Esophagus squamous epithelium (tissue), 5 donors: ENCODE data around the gene SH3RF2. TPM values are rescaled to one million over a fixed set of nuclear protein-coding genes. Genes with fewer than 3 reads are reported as not detected.

Experiments
- DNase-seq: peaks from one replicate; lab custom pipeline; 2025; lab: John Stamatoyannopoulos, UW
- H3K27ac ChIP-seq, 4 donors: fragments of 200-600 bp; sonication (generic); one replicate each; pipeline ENCODE4 v1.5.1; 2016 to 2019; ENCODE audit warnings: mild to moderate bottlenecking in 1 of 4
- H3K27me3 ChIP-seq, 4 donors: fragments of 200-600 bp; sonication (generic); 1 replicate in 3 of 4; 2 replicates in 1 of 4; pipeline versions ENCODE4 v1.5.1 to v1.6.0; 2017 to 2021; ENCODE audit warnings: antibody characterized with exemption in 1 of 4
- H3K36me3 ChIP-seq, 3 donors: fragments of 200-600 bp; sonication (generic); one replicate each; pipeline ENCODE4 v1.5.1; 2016 to 2019
- H3K4me1 ChIP-seq, 3 donors: fragments of 200-600 bp; sonication (generic); one replicate each; pipeline ENCODE4 v1.5.1; 2017 to 2019
- H3K4me3 ChIP-seq, 4 donors: fragments of 200-600 bp; sonication (generic); 1 replicate in 3 of 4; 2 replicates in 1 of 4; pipeline ENCODE4 v1.5.1; 2016 to 2019; ENCODE audit warnings: mild to moderate bottlenecking in 2 of 4, moderate library complexity in 1 of 4
- H3K9me3 ChIP-seq, 3 donors: fragments of 200-600 bp; sonication (generic); one replicate each; pipeline ENCODE4 v1.5.1; 2016 to 2019
- POLR2A ChIP-seq, 4 donors: fragments of 450-650 bp; IDR thresholded peaks; one replicate each; pipeline ENCODE4 v1.6.1; 2017; ENCODE audit warnings: antibody characterized with exemption in 4 of 4, mild to moderate bottlenecking in 4 of 4, moderate library complexity in 3 of 4
- WGBS, 2 donors: methylation state at CpG; one replicate each; pipeline ENCODE4 v1.1.5; 2018; 5-methylcytosine and 5-hydroxymethylcytosine counted together
- intact Hi-C: fragments of 100-400 bp; cut with DNase I; formaldehyde crosslinking; loops from one replicate; pipeline ENCODE4 v1.15.0; 2022
- total RNA-seq, 4 donors: library from RNA; depleted of rRNA; stranded (reverse); fragments of >200 nt; gene quantifications; one replicate each; pipeline ENCODE4 v1.1.0, GENCODE V29; 2016
- TF ChIP-seq, protein P1 (sequence below), 6 experiments: fragments of 450-650 bp in 4 of 6; fragments of 200-600 bp in 2 of 6; sonication (generic) in 2 of 6; IDR thresholded peaks; one replicate each; pipeline ENCODE4 v1.5.1; 2016 to 2019; ENCODE audit warnings: antibody characterized with exemption in 6 of 6, mild to moderate bottlenecking in 4 of 6, moderate library complexity in 4 of 6
- donor health status: DM: yes; HTN: yes; CAD: no.

SH3RF2 gene
- total RNA-seq, 4 donors from 2014 or later: 33.4 to 63.1 (median 59.1) TPM

DNA sequence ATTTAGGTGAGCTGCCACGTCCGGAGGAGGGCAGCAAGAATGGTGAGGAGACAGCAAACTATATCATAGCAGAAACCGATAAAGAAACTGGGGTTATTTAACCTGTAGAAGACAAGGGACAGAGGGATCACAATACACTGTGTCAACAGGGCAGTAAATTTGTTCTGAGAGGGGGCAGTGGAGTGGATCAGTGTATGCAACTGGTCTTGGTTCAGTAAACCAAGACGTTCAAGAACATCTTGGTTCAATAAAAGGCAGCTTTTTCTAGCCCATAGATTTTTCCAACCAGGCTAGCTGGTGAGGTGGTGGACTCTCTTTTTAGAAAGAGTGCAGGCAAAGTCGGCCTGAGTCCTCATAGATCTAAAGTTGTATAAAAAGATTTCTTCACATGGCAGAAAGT is 113.7 kb downstream of the SH3RF2 start:
- 75 to 83% methylated on average over 3 to 5 of the region's 5 CpGs for WGBS, 2 donors
- DNase-seq: no peak
- H3K36me3 ChIP-seq: peaks cover 0 to 65% (median 0%) of the 10 kb centered on the region in 3 donors
- no peak overlapping the region for H3K4me3 ChIP-seq
- no peaks in the 10 kb centered on the region for H3K9me3 ChIP-seq
- peaks cover 0 to 16% (median 3%) of the 10 kb centered on the region in 3 donors for H3K4me1 ChIP-seq
- no peak overlapping the region for H3K27ac ChIP-seq
- no peaks in the 10 kb centered on the region for H3K27me3 ChIP-seq
- intact Hi-C loops: no loop called here
- no peak for TF ChIP-seq POLR2A (IDR thresholded peaks at IDR 0.05)
- TF ChIP-seq, protein P1, sequence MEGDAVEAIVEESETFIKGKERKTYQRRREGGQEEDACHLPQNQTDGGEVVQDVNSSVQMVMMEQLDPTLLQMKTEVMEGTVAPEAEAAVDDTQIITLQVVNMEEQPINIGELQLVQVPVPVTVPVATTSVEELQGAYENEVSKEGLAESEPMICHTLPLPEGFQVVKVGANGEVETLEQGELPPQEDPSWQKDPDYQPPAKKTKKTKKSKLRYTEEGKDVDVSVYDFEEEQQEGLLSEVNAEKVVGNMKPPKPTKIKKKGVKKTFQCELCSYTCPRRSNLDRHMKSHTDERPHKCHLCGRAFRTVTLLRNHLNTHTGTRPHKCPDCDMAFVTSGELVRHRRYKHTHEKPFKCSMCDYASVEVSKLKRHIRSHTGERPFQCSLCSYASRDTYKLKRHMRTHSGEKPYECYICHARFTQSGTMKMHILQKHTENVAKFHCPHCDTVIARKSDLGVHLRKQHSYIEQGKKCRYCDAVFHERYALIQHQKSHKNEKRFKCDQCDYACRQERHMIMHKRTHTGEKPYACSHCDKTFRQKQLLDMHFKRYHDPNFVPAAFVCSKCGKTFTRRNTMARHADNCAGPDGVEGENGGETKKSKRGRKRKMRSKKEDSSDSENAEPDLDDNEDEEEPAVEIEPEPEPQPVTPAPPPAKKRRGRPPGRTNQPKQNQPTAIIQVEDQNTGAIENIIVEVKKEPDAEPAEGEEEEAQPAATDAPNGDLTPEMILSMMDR (IDR thresholded peaks at IDR 0.05): no peak

DNA sequence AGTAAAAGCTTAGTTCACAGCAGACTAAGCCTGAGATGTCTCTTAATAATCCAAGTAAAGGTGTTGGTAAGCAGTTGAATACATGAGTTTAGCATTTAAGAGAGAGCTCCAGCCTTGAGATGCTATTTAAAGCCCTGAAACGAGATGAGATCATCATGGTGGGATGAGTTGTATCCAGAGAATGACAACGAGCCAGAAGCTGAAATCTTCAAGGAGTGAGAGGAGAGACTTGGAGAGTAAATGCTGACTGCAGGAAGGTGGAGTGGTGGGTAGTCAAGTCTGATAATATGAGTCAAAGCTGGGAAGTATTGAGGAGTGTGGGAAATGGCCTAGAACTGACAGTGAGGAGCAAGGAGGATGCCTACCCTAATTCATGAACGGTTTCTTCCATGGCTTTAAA is 115.3 kb downstream of the SH3RF2 start:
- 65 to 66% methylated on average over 3 of the region's 3 CpGs for WGBS, 2 donors
- H3K4me3 ChIP-seq: no peak overlapping the region
- H3K27ac ChIP-seq: no peak overlapping the region
- H3K36me3 ChIP-seq: peaks cover 0 to 79% (median 0%) of the 10 kb centered on the region in 3 donors
- H3K9me3 ChIP-seq: no peaks in the 10 kb centered on the region
- DNase-seq: no peak
- peaks cover 0 to 16% (median 3%) of the 10 kb centered on the region in 3 donors for H3K4me1 ChIP-seq
- intact Hi-C loops: no loop called here
- no peaks in the 10 kb centered on the region for H3K27me3 ChIP-seq
- TF ChIP-seq, protein P1 (IDR thresholded peaks at IDR 0.05): no peak
- TF ChIP-seq POLR2A (IDR thresholded peaks at IDR 0.05): no peak

DNA sequence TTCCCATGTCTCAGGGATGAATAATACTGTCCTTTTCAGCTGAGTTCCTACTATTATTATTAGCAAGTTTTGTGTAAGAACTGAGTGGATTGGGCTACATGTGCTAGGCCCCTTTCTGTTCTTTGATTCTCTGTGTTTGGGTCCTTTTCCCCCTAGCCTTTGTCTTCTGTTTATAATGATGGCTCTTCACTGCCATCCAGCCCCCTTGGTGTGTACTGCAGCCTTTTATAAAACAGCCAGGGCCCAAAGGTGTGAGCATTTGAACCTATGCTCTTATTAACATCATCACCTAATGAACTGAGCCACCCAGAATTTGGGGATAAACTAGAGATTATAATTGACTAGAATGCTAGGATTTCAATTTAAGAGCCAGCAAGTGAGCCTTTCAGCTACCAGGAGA is 116.4 kb downstream of the SH3RF2 start:
- H3K4me1 ChIP-seq: peaks cover 0 to 6% (median 3%) of the 10 kb centered on the region in 3 donors
- H3K27me3 ChIP-seq: no peaks in the 10 kb centered on the region
- peaks cover 0 to 90% (median 0%) of the 10 kb centered on the region in 3 donors for H3K36me3 ChIP-seq
- no peaks in the 10 kb centered on the region for H3K9me3 ChIP-seq
- DNase-seq: no peak
- TF ChIP-seq POLR2A (IDR thresholded peaks at IDR 0.05): no peak
- TF ChIP-seq, protein P1 (IDR thresholded peaks at IDR 0.05): peak in 2 of 6 experiments; percentile 4 to 26
- intact Hi-C loops: no loop called here
- H3K4me3 ChIP-seq: no peak overlapping the region
- no peak overlapping the region for H3K27ac ChIP-seq

DNA sequence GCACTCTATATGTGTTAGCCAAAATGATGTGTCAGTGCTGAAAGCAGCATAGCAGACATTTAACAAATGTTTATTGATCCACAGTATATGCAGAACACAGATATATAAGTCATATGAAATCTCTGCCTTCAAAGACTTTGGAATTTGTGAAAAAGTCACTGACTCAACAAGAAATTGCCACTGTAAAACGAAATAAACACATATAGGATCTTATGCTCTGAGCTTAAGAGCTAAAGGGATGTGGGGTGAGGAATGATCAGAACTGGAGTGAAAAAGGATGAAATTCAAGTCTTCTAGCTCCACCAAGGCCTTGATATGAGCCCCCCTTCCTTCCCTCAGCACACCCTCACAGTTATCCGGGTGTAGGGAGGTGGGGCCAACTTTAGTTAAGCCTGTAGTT is 119.1 kb downstream of the SH3RF2 start:
- TF ChIP-seq POLR2A (IDR thresholded peaks at IDR 0.05): no peak
- TF ChIP-seq, protein P1 (IDR thresholded peaks at IDR 0.05): no peak
- intact Hi-C loops: no loop called here

DNA sequence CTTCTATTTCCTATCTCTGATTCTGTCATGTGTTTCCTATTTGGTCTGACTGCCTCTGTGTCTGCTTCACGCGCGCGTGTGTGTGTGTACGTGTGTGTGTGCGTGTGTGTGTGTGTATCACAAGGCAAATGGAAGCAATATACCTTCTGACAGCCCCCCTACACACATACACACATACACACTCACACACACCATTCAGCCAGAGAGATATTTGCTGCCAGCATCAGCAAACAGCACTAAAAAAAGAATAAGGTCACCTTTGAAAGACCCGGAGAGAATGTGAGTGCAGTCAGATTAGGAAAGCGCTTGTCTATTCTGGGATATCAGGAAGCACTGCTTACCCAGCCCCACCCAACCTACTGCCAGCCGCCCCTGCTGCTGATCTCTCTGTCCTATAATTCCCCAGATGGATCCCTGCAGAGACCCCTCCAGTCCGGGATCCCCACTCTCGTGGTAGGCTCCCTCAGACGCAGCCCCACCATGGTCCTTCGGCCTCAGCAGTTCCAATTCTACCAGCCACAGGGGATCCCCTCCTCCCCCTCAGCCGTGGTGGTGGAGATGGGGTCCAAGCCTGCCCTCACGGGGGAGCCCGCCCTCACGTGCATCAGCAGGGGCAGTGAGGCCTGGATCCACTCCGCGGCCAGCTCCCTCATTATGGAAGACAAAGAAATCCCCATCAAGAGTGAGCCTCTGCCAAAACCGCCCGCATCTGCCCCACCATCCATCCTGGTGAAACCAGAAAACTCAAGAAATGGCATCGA is 123.3 kb downstream of the SH3RF2 start:
- no peak for TF ChIP-seq POLR2A (IDR thresholded peaks at IDR 0.05)
- TF ChIP-seq, protein P1 (IDR thresholded peaks at IDR 0.05): no peak
- H3K4me3 ChIP-seq: no peak overlapping the region
- peaks cover 0 to 96% (median 6%) of the 10 kb centered on the region in 3 donors for H3K36me3 ChIP-seq
- intact Hi-C loops: no loop called here
- no peak overlapping the region for H3K27ac ChIP-seq
- DNase-seq: no peak
- H3K4me1 ChIP-seq: no peaks in the 10 kb centered on the region
- H3K9me3 ChIP-seq: no peaks in the 10 kb centered on the region
- H3K27me3 ChIP-seq: no peaks in the 10 kb centered on the region
- WGBS, 2 donors: 68 to 84% methylated on average over 11 to 16 of the region's 22 CpGs

More for the DNA sequence above, 119.1 kb downstream of the SH3RF2 start:
- no peak for DNase-seq
- 55 to 69% methylated on average over 2 of the region's 2 CpGs for WGBS, 2 donors
- H3K27ac ChIP-seq: no peak overlapping the region
- H3K27me3 ChIP-seq: no peaks in the 10 kb centered on the region
- no peak overlapping the region for H3K4me3 ChIP-seq
- no peaks in the 10 kb centered on the region for H3K4me1 ChIP-seq
- H3K36me3 ChIP-seq: peaks cover 0 to 98% (median 6%) of the 10 kb centered on the region in 3 donors
- H3K9me3 ChIP-seq: no peaks in the 10 kb centered on the region
